ENCODE measurements around the gene APLP1. TPM values are rescaled to one million over a fixed set of nuclear protein-coding genes. Genes with fewer than 3 reads are reported as not detected.

The APLP1 gene
- total RNA-seq, 3 donors from 2014 or later = 2.6 to 4.2 (median 3.3) TPM

DNA sequence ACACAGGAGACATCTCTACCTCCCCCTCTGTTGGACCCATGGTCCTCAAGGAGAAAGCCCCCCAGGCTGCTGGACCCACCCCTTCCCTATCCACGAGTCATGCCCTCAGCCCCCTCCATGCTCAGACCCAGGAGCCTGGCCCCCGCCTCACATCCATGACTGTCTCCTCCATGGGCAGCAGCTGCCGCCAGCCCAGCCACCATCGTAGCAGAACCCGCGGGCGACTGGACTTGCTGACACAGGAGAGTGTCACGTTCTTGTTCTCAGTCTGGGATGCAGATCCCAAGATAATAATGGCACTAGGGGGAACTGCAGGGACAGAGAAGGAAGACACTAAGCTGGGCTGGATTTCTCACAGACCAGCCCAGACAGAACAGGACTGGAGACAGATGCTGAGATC is 19.9 kb upstream of the APLP1 start:
- no peaks in the 10 kb centered on the region for H3K9me3 ChIP-seq
- intact Hi-C loops (cut with DNase I; ENCODE audit: low total_unique reads) = loop anchor here (5.0 kb wide), 1 partner anchor 1009 kb away; no protein-coding TSS in a partner anchor
- H3K4me1 ChIP-seq = no peaks in the 10 kb centered on the region
- no peak for DNase-seq (ENCODE audit: low spot score in 2 of 2)
- no peak overlapping the region for H3K27ac ChIP-seq
- H3K27me3 ChIP-seq = peaks cover 3 to 70% of the 10 kb centered on the region in 2 donors
- H3K4me3 ChIP-seq = no peak overlapping the region
- TF ChIP-seq POLR2A (IDR thresholded peaks at IDR 0.05) = no peak
- TF ChIP-seq, protein P1, sequence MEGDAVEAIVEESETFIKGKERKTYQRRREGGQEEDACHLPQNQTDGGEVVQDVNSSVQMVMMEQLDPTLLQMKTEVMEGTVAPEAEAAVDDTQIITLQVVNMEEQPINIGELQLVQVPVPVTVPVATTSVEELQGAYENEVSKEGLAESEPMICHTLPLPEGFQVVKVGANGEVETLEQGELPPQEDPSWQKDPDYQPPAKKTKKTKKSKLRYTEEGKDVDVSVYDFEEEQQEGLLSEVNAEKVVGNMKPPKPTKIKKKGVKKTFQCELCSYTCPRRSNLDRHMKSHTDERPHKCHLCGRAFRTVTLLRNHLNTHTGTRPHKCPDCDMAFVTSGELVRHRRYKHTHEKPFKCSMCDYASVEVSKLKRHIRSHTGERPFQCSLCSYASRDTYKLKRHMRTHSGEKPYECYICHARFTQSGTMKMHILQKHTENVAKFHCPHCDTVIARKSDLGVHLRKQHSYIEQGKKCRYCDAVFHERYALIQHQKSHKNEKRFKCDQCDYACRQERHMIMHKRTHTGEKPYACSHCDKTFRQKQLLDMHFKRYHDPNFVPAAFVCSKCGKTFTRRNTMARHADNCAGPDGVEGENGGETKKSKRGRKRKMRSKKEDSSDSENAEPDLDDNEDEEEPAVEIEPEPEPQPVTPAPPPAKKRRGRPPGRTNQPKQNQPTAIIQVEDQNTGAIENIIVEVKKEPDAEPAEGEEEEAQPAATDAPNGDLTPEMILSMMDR (IDR thresholded peaks at IDR 0.05) = no peak
- TF ChIP-seq POLR2AphosphoS5 (IDR thresholded peaks at IDR 0.05) = no peak
- H3K36me3 ChIP-seq = no peaks in the 10 kb centered on the region

DNA sequence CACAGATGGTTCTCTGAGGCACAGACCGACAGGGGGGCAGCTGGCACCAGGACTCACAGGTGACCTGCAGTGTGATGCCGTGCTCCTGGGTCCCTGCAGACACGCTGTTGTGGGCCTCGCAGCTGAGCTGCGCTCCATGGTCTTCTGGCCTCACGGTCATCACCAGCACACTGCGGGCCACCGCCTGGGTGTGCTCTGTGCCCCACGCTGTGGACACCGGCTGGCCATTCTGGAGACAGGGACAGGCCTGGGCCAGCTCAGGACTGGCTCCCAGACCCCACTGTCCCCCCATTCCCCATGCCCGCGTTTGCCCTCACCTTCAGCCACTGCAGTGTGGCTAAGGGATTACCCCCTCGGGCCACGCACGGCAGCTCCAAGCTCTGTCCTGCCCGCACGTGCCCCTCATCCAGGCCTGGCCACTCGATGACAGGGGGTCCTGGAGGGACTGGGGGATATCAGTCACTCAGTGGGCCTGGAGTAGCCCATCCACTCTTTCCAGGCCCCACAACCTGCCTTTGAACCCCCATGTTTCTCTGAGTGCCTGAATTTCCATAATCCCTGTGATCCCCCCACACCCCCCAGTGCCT is 19.4 kb upstream of the APLP1 start:
- intact Hi-C loops (cut with DNase I; ENCODE audit: low total_unique reads) = loop anchor here (5.0 kb wide), 1 partner anchor 1008 kb away; no protein-coding TSS in a partner anchor
- Histone ChIP-seq H3K27me3 (peaks cover 3 to 65% of the 10 kb centered on the region in 2 donors), H3K27ac (no peak overlapping the region), H3K9me3 (no peaks in the 10 kb centered on the region), H3K4me3 (no peak overlapping the region), H3K4me1 (no peaks in the 10 kb centered on the region), H3K36me3 (no peaks in the 10 kb centered on the region)
- no peak for DNase-seq (ENCODE audit: low spot score in 2 of 2)
- TF ChIP-seq POLR2AphosphoS5 (IDR thresholded peaks at IDR 0.05) (no peak), POLR2A (IDR thresholded peaks at IDR 0.05) (no peak)
- TF ChIP-seq, protein P1 (IDR thresholded peaks at IDR 0.05) = no peak

GRCh38 chr19:35851213-35852028 is 17.0 kb upstream of the APLP1 start:
- H3K27me3 ChIP-seq = peaks cover 0 to 67% of the 10 kb centered on the region in 2 donors
- no peak overlapping the region for H3K27ac ChIP-seq
- intact Hi-C loops (cut with DNase I; ENCODE audit: low total_unique reads) = no loop called here
- H3K4me3 ChIP-seq = no peak overlapping the region
- no peaks in the 10 kb centered on the region for H3K4me1 ChIP-seq
- no peaks in the 10 kb centered on the region for H3K36me3 ChIP-seq
- TF ChIP-seq, protein P1 (IDR thresholded peaks at IDR 0.05) = no peak
- TF ChIP-seq POLR2A (IDR thresholded peaks at IDR 0.05) (no peak), POLR2AphosphoS5 (IDR thresholded peaks at IDR 0.05) (no peak)
- no peaks in the 10 kb centered on the region for H3K9me3 ChIP-seq
- no peak for DNase-seq (ENCODE audit: low spot score in 2 of 2)

GRCh38 chr19:35852029-35852780 is 16.2 kb upstream of the APLP1 start, which contains the start of gene NPHS1:
Gene NPHS1 (minus strand): TSS chr19:35852504. CDS start chr19:35851837, 667 bp downstream.
- no peaks in the 10 kb centered on the region for H3K9me3 ChIP-seq
- DNase-seq (ENCODE audit: low spot score in 2 of 2) = no peak
- no peaks in the 10 kb centered on the region for H3K36me3 ChIP-seq
- H3K27me3 ChIP-seq = peaks cover 0 to 70% of the 10 kb centered on the region in 2 donors
- H3K27ac ChIP-seq = no peak within 1 kb of the TSS
- intact Hi-C loops (cut with DNase I; ENCODE audit: low total_unique reads) = no loop called here
- H3K4me1 ChIP-seq = no peaks in the 10 kb centered on the region
- H3K4me3 ChIP-seq = no peak within 1 kb of the TSS
- TF ChIP-seq, protein P1 (IDR thresholded peaks at IDR 0.05) = no peak
- TF ChIP-seq POLR2AphosphoS5 (IDR thresholded peaks at IDR 0.05) (no peak), POLR2A (IDR thresholded peaks at IDR 0.05) (no peak)
